HFFc6 (cell line): ENCODE results near the gene TNS3. TPM values are rescaled to one million over a fixed set of nuclear protein-coding genes. Genes with fewer than 3 reads are reported as not detected.

Experiments
- DNase-seq: peaks from one replicate; pipeline ENCODE4 v3.0.0-alpha.2; 2018
- H3K27ac Mint-ChIP-seq: 2 replicates; pipeline ENCODE4 v1.8.0; 2020; ENCODE audit warnings: mild to moderate bottlenecking, mixed read lengths
- H3K27me3 Mint-ChIP-seq: 2 replicates; pipeline ENCODE4 v1.8.0; 2021; ENCODE audit warnings: mild to moderate bottlenecking, moderate library complexity, mixed read lengths; ENCODE audit not compliant: insufficient read depth
- H3K36me3 Mint-ChIP-seq: 2 replicates; pipeline ENCODE4 v1.8.0; 2021; ENCODE audit warnings: low read depth, mixed read lengths
- H3K4me1 Mint-ChIP-seq: 2 replicates; pipeline ENCODE4 v1.8.0; 2020; ENCODE audit warnings: low read depth, mixed read lengths
- H3K4me3 Mint-ChIP-seq: 2 replicates; pipeline ENCODE4 v1.8.0; 2020; ENCODE audit warnings: mild to moderate bottlenecking, moderate library complexity, mixed read lengths
- H3K9me3 Mint-ChIP-seq: 2 replicates; pipeline ENCODE4 v1.8.0; 2020; ENCODE audit warnings: mild to moderate bottlenecking, mixed read lengths
- total RNA-seq, 6 experiments: library from RNA; stranded (reverse); fragmentation: NEBNext Ultra II Directional; extraction: Animal tissue kit (Norgen Biotek cat#: 25700); gene quantifications; 2 replicates in 1 of 6; 3 replicates in 5 of 6; pipeline ENCODE4 v1.2.3, GENCODE V29; 2021
- TF ChIP-seq, protein P1 (sequence below): fragments of 200-600 bp; sonication (generic); IDR thresholded peaks from 2 replicates; pipeline ENCODE4 v1.5.0; 2021; ENCODE audit warnings: antibody characterized with exemption, mild to moderate bottlenecking

The TNS3 gene
- total RNA-seq, 6 experiments from 2014 or later = 50.8 to 77.0 (median 67.8) TPM

DNA sequence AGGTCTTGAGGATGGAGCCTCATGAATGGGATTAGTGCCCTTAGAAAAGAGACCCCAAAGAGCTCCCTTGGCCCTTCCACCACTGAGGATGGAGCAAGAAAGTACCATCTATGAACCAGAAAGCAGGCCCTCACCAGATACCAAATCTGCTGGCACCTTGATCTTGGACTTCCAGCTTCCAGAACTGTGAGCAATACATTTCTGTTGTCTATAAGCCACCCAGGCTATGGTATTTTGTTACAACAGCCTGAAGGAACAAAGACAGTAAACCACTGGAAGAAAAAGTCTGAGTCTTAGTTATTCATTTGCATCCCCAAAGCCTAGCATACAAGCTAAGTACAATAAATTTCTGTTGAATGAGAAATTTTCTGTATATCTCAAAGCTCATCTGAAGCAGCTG lies 37.9 kb upstream of the TNS3 start:
- Mint-ChIP-seq H3K27me3 (no peaks in the 10 kb centered on the region), H3K4me3 (no peak overlapping the region), H3K4me1 (peaks cover 30% of the 10 kb centered on the region), H3K27ac (no peak overlapping the region), H3K9me3 (no peaks in the 10 kb centered on the region), H3K36me3 (no peaks in the 10 kb centered on the region)
- TF ChIP-seq, protein P1, sequence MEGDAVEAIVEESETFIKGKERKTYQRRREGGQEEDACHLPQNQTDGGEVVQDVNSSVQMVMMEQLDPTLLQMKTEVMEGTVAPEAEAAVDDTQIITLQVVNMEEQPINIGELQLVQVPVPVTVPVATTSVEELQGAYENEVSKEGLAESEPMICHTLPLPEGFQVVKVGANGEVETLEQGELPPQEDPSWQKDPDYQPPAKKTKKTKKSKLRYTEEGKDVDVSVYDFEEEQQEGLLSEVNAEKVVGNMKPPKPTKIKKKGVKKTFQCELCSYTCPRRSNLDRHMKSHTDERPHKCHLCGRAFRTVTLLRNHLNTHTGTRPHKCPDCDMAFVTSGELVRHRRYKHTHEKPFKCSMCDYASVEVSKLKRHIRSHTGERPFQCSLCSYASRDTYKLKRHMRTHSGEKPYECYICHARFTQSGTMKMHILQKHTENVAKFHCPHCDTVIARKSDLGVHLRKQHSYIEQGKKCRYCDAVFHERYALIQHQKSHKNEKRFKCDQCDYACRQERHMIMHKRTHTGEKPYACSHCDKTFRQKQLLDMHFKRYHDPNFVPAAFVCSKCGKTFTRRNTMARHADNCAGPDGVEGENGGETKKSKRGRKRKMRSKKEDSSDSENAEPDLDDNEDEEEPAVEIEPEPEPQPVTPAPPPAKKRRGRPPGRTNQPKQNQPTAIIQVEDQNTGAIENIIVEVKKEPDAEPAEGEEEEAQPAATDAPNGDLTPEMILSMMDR = no peak
- DNase-seq = peak; percentile 22

GRCh38 chr7:47617131-47617530 lies 35.2 kb upstream of the TNS3 start:
- no peak for DNase-seq
- Mint-ChIP-seq H3K27ac (no peak overlapping the region), H3K4me1 (peaks cover 22% of the 10 kb centered on the region), H3K36me3 (no peaks in the 10 kb centered on the region), H3K27me3 (no peaks in the 10 kb centered on the region; the same call in 1 of the 2 replicates), H3K9me3 (no peaks in the 10 kb centered on the region), H3K4me3 (no peak overlapping the region)
- TF ChIP-seq, protein P1 = no peak

- peaks cover 28% of the 10 kb centered on the region for H3K4me1 Mint-ChIP-seq
- H3K4me3 Mint-ChIP-seq = no peak overlapping the region
- no peaks in the 10 kb centered on the region; the same call in 1 of the 2 replicates for H3K27me3 Mint-ChIP-seq
- DNase-seq = no peak
- H3K36me3 Mint-ChIP-seq = no peaks in the 10 kb centered on the region
- TF ChIP-seq, protein P1 = no peak
- H3K27ac Mint-ChIP-seq = no peak overlapping the region
- H3K9me3 Mint-ChIP-seq = no peaks in the 10 kb centered on the region
Measured at GRCh38 chr7:47614450-47614849, 32.5 kb upstream of the TNS3 start.

DNA sequence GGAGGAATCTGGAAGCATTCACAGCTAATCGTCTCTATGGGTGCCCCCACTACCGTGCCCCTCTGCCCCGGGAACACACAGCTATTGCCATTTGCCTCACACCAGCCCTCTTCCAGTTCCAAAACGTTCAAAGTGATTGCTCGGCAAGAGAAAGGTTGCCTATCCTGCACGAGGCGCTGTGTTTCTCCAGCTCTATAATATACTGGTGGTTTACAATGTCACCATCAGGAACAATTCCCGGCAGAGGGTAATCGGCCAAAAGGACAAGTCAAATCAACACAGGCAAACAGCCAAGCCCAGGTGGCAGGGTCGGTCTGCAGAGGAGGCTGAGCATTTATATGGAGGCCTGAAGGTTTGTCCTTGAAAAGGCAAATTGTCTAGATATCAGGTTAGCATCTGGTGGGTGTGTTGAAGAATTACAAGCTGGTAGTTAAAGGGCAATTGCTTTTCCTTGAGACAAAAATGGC lies 29.2 kb upstream of the TNS3 start:
- no peak for DNase-seq
- Mint-ChIP-seq H3K27ac (peak overlapping the region; percentile 61), H3K36me3 (no peaks in the 10 kb centered on the region), H3K4me1 (peaks cover 32% of the 10 kb centered on the region), H3K4me3 (no peak overlapping the region), H3K9me3 (no peaks in the 10 kb centered on the region), H3K27me3 (no peaks in the 10 kb centered on the region; the same call in 1 of the 2 replicates)
- TF ChIP-seq, protein P1 = no peak

DNA sequence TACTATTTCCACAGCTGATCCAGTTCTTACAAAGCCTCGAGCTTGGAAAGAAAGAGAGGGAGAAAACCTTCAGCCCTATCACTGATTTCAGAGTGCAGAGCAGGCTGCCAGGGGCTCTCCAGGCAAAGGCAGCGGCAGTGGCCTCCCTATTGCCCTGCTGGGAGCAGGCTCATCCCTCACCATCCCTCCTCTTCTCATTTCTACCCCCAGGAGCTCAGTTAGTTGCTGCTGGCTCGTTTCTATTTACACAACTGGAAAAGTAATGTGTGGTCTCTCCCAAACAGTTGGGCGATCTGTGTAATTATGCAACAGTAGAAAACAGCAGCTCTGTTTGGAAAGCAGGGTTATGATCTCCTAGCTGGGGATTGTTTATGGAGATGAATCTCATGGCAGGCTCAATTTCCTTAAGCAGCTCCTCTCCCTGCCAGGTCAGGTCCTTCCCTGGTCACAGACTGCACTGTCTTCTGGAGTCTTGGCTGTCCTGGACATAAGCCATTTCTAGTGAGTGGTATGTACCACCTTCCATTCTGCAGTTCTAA lies 28.7 kb upstream of the TNS3 start:
- peaks cover 37% of the 10 kb centered on the region for H3K4me1 Mint-ChIP-seq
- H3K27ac Mint-ChIP-seq = peak overlapping the region; percentile 61
- no peaks in the 10 kb centered on the region for H3K9me3 Mint-ChIP-seq
- no peaks in the 10 kb centered on the region for H3K36me3 Mint-ChIP-seq
- TF ChIP-seq, protein P1 = no peak
- no peaks in the 10 kb centered on the region; the same call in 1 of the 2 replicates for H3K27me3 Mint-ChIP-seq
- no peak overlapping the region for H3K4me3 Mint-ChIP-seq
- DNase-seq = peak; percentile 50
